GM12878 (cell line): ENCODE data around the gene GJB1. TPM values are rescaled to one million over a fixed set of nuclear protein-coding genes. Genes with fewer than 3 reads are reported as not detected.
A peak's percentile ranks its signal among the peaks of the same experiment; 100 is the strongest.

Experiments used
- ATAC-seq: fragments of 200-7000 bp; cut with Tn5 transposase; 3 replicates; pipeline ENCODE4 v1.9.1; 2020; ENCODE audit warnings: mild to moderate bottlenecking, moderate library complexity
- BruUV-seq: library from RNA; stranded (reverse); fragments of 400-500 nt; replicated peaks from 2 replicates; lab custom pipeline; 2021; lab: Mats Ljungman, UMichigan
- CTCF ChIA-PET: fragments of 300-600 bp; sonication (Branson Sonifier 250); formaldehyde crosslinking; extraction: SDS; loops from one replicate; lab custom pipeline; 2021; ENCODE audit warnings: inconsistent platforms; lab: Yijun Ruan, JAX
- POLR2A ChIA-PET: fragments of 350-600 bp; formaldehyde crosslinking; extraction: SDS; loops from one replicate; lab custom pipeline; 2021; ENCODE audit warnings: inconsistent platforms; lab: Charles Lee
- RAD21 ChIA-PET: fragments of 300-600 bp; sonication (Branson Sonifier 250); formaldehyde crosslinking; loops from one replicate; lab custom pipeline; 2023; ENCODE audit warnings: antibody characterized with exemption; ENCODE audit not compliant: unreplicated experiment; lab: Charles Lee
- SMC1A ChIA-PET: fragments of 300-600 bp; sonication (Branson Sonifier 250); formaldehyde crosslinking; loops from one replicate; lab custom pipeline; 2023; ENCODE audit not compliant: unreplicated experiment, uncharacterized antibody; lab: Charles Lee
- DNase-seq: peaks from one replicate; pipeline ENCODE4 v3.0.0-alpha.2; 2011; ENCODE audit warnings: low read depth, low spot score
- FAIRE-seq: peaks from 3 replicates; lab custom pipeline; 2011; peaks lifted over from hg19 to GRCh38; lab: Jason Lieb, UNC
- H2AFZ ChIP-seq: 2 replicates; pipeline ENCODE4 v1.6.0; 2011; ENCODE audit warnings: low read depth, low read length, control low read depth; ENCODE audit not compliant: control insufficient read depth
- H3K27ac ChIP-seq: 2 replicates; pipeline ENCODE4 v1.5.1; 2011; ENCODE audit warnings: control low read depth; ENCODE audit not compliant: control insufficient read depth, insufficient read depth
- H3K27me3 ChIP-seq, 2 experiments: replicated peaks in 1 of 2; 2 replicates each; pipeline versions ENCODE4 v1.6.0 to v1.6.1; 2011; ENCODE audit warnings: low read length in 1 of 2; ENCODE audit not compliant: control insufficient read depth in 2 of 2, insufficient read depth in 2 of 2
- H3K36me3 ChIP-seq, 2 experiments: 2 replicates each; pipeline ENCODE4 v1.5.1; 2011; ENCODE audit warnings: low read length in 1 of 2; ENCODE audit not compliant: control insufficient read depth in 2 of 2, insufficient read depth in 2 of 2
- H3K4me1 ChIP-seq: 2 replicates; pipeline ENCODE4 v1.6.1; 2011; ENCODE audit warnings: mild to moderate bottlenecking, low read length, moderate library complexity, mixed read lengths; ENCODE audit not compliant: control insufficient read depth, insufficient read depth
- H3K4me2 ChIP-seq: 2 replicates; pipeline ENCODE4 v1.6.0; 2011; ENCODE audit warnings: control low read depth; ENCODE audit not compliant: control insufficient read depth, insufficient read depth
- H3K4me3 ChIP-seq: fragments of 200-600 bp; sonication (generic); 2 replicates; pipeline ENCODE4 v1.5.1; 2016
- H3K79me2 ChIP-seq: 2 replicates; pipeline ENCODE4 v1.6.0; 2011; ENCODE audit warnings: low read length; ENCODE audit not compliant: control insufficient read depth, insufficient read depth
- H3K9ac ChIP-seq: 2 replicates; pipeline ENCODE4 v1.8.0; 2011; ENCODE audit warnings: low read length, control low read depth, mixed read lengths; ENCODE audit not compliant: control insufficient read depth, insufficient read depth
- H3K9me3 ChIP-seq: replicated peaks from 3 replicates; pipeline ENCODE4 v1.5.1; 2011; ENCODE audit warnings: mild to moderate bottlenecking, low read length; ENCODE audit not compliant: control insufficient read depth, insufficient read depth
- H4K20me1 ChIP-seq: 2 replicates; pipeline ENCODE4 v1.6.0; 2011; ENCODE audit not compliant: control insufficient read depth, insufficient read depth
- BCL11A ChIP-seq: IDR thresholded peaks from 2 replicates; pipeline ENCODE4 v1.6.1; 2011; ENCODE audit warnings: low read depth, low read length
- CHD2 ChIP-seq: IDR thresholded peaks from 2 replicates; pipeline ENCODE4 v1.6.1; 2011; ENCODE audit warnings: low read depth, low read length, improper control_type of control experiment, borderline replicate concordance
- GABPA ChIP-seq: IDR thresholded peaks from 2 replicates; pipeline ENCODE4 v1.6.1; 2014; ENCODE audit warnings: antibody characterized with exemption, low read depth, mild to moderate bottlenecking, inconsistent platforms
- JUND ChIP-seq: IDR thresholded peaks from 2 replicates; pipeline ENCODE4 v1.6.1; 2012; ENCODE audit warnings: low read depth, mild to moderate bottlenecking, low read length, improper control_type of control experiment, moderate library complexity
- MXI1 ChIP-seq: fragments of 150-350 bp; IDR thresholded peaks from 2 replicates; pipeline ENCODE4 v1.6.1; 2011; ENCODE audit warnings: low read depth, mild to moderate bottlenecking, inconsistent platforms, low read length, improper control_type of control experiment
- NFIC ChIP-seq: IDR thresholded peaks from 2 replicates; pipeline ENCODE4 v1.6.1; 2012; ENCODE audit warnings: low read depth, mild to moderate bottlenecking, inconsistent platforms, low read length, moderate library complexity
- NFYA ChIP-seq: IDR thresholded peaks from 2 replicates; pipeline ENCODE4 v1.6.1; 2011; ENCODE audit warnings: low read depth, mild to moderate bottlenecking, low read length, improper control_type of control experiment, borderline replicate concordance
- POLR2A ChIP-seq: IDR thresholded peaks from 2 replicates; pipeline ENCODE4 v1.6.1; 2011; ENCODE audit warnings: low read depth, mild to moderate bottlenecking, low read length
- RAD51 ChIP-seq: fragments of 450-650 bp; IDR thresholded peaks from 2 replicates; pipeline ENCODE4 v1.6.1; 2016; ENCODE audit warnings: moderate library complexity, mild to moderate bottlenecking, inconsistent platforms
- RB1 ChIP-seq: fragments of 450-650 bp; formaldehyde crosslinking; IDR thresholded peaks from 2 replicates; pipeline ENCODE4 v1.6.1; 2017; ENCODE audit warnings: mild to moderate bottlenecking, borderline replicate concordance
- SMARCA5 ChIP-seq: fragments of 450-650 bp; IDR thresholded peaks from 2 replicates; pipeline ENCODE4 v1.6.1; 2017; ENCODE audit warnings: mild to moderate bottlenecking
- STAT1 ChIP-seq: fragments of 450-650 bp; conservative IDR thresholded peaks from 2 replicates; pipeline ENCODE4 v1.6.1; 2014; ENCODE audit warnings: antibody characterized with exemption, mild to moderate bottlenecking
- ZNF384 ChIP-seq: IDR thresholded peaks from 2 replicates; pipeline ENCODE4 v1.6.1; 2012; ENCODE audit warnings: low read depth, mild to moderate bottlenecking, low read length, improper control_type of control experiment, borderline replicate concordance
- ZSCAN29 ChIP-seq: fragments of 450-650 bp; IDR thresholded peaks from 2 replicates; pipeline ENCODE4 v1.6.1; 2017; ENCODE audit warnings: mild to moderate bottlenecking, moderate library complexity
- ZZZ3 ChIP-seq: IDR thresholded peaks from 2 replicates; pipeline ENCODE4 v1.6.1; 2011; ENCODE audit warnings: low read depth; ENCODE audit not compliant: control insufficient read depth, insufficient read length
- WGBS: methylation state at CpG from one replicate; pipeline ENCODE4 v1.1.6; 2016; ENCODE audit warnings: low lambda C conversion rate; ENCODE audit not compliant: insufficient replicate concordance, insufficient coverage; ENCODE audit errors: missing lambda C conversion rate; 5-methylcytosine and 5-hydroxymethylcytosine counted together
- in situ Hi-C: fragments of 300-500 bp; cut with MboI; formaldehyde crosslinking; loops from 9 replicates; pipeline ENCODE4 v1.14.3; 2018; ENCODE audit warnings: mixed read lengths
- intact Hi-C: fragments of 100-400 bp; cut with micrococcal nuclease; formaldehyde crosslinking; loops from one replicate; pipeline ENCODE4 v1.14.2; 2022; ENCODE audit not compliant: unreplicated experiment
- polyA plus RNA-seq, 11 experiments: library from polyadenylated mRNA; depleted of rRNA in 4 of 11; unstranded in 6 of 11; stranded (reverse) in 5 of 11; fragments of >200 nt; fragmentation: Nextera tagmentation in 4 of 11; fragmentation: Illumina TruSeq in 1 of 11; extraction: Ambion mirVana in 4 of 11; extraction: Trizol in 1 of 11; gene quantifications; 1 replicate in 1 of 11; 2 replicates in 10 of 11; pipeline versions ENCODE4 v1.2.1 to v1.2.3, GENCODE V29; 2011 to 2016; ENCODE audit warnings: inconsistent platforms in 2 of 11, missing spikeins in 2 of 11, low read depth in 1 of 11
- total RNA-seq, 4 experiments: library from RNA; depleted of rRNA in 3 of 4; stranded (reverse); fragments of >200 nt in 3 of 4; fragmentation: Illumina TruSeq in 1 of 4; extraction: Trizol in 1 of 4; gene quantifications; 2 replicates each; pipeline versions ENCODE4 v1.2.1 to v1.2.3, GENCODE V29; 2013 to 2021
- TF ChIP-seq, protein P1 (sequence below): fragments of 450-650 bp; formaldehyde crosslinking; IDR thresholded peaks from 2 replicates; pipeline ENCODE4 v1.4.0; 2020; ENCODE audit warnings: mild to moderate bottlenecking, moderate library complexity
- TF ChIP-seq, protein P2 (sequence below): fragments of 450-650 bp; IDR thresholded peaks from 2 replicates; pipeline ENCODE4 v1.6.1; 2017; ENCODE audit warnings: mild to moderate bottlenecking, moderate library complexity

GJB1 gene
- total and polyA plus RNA-seq, 10 of the 15 experiments (the other 5 are each of a cell fraction or from before 2014, with no cell fraction given) = not detected

DNA sequence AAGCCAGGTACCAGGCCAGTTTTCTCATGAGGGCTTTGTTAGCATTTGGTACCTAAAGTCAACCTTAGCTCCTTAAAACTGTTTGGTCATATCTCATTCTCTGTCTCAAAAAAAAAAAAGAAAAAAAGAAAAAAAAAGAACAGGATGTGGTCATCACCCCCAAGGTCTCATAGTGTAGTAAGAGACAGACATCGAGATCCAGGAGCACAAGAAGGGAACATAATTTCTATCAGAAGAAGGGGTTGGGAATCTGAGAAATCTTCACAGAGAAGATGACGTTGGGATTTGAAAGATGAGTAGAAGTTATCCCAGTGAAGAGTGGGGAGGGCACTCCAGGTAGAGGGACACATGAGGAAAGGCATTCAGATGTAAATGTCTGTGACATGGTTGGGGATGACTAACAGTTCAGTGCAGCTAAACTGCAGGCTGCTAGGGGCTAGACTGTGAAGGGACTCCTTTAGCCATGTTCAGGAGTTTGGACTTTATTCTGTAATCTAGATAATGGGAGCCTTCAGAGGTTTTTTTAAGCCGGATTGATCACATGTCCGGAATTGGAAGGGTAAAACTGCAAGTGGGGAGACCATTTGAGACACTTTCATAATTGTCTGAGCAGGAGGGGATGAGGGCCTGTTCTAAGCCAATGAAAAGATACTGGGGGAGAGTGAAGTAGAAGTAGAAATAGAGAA lies 26.9 kb upstream of the GJB1 start:
- TSS peak; percentile 92 for BruUV-seq
- Histone ChIP-seq H3K4me3 (peak overlapping the region; percentile 73), H2AFZ (peak overlapping the region; percentile 26), H3K4me2 (peak overlapping the region; percentile 33), H3K4me1 (no peaks in the 10 kb centered on the region), H3K9ac (peak overlapping the region; percentile 9; the same call in 1 of the 2 replicates), H4K20me1 (no peaks in the 10 kb centered on the region), H3K27ac (peak overlapping the region; percentile 35), H3K27me3 (no peaks in the 10 kb centered on the region), H3K36me3 (no peaks in the 10 kb centered on the region), H3K9me3 (no peaks in the 10 kb centered on the region), H3K79me2 (peaks cover 27% of the 10 kb centered on the region)
- SMC1A ChIA-PET = interaction anchor here (1.2 to 3.7 kb wide), 4 partner anchors 15 to 170 kb away, joined by 4 to 43 read pairs (median 6); partner anchors contain the start of genes NONO and TAF1
- intact Hi-C loops (loop anchor here (2.0 kb wide), 2 partner anchors 59 to 89 kb away; partner anchors contain the start of gene ZMYM3), in situ Hi-C loops (loop anchor here (10.0 kb wide), 1 partner anchor 339 kb away; the partner anchor contains the start of gene OGT)
- POLR2A ChIA-PET = interaction anchor here (0.6 to 3.9 kb wide), 9 partner anchors 13 to 187 kb away, joined by 3 to 76 read pairs (median 5); partner anchors contain the start of genes IL2RG, MED12, NONO and ZMYM3
- CTCF ChIA-PET = interaction anchor here (0.6 to 4.2 kb wide), 5 partner anchors 15 to 198 kb away, joined by 3 to 31 read pairs (median 3); partner anchors contain the start of gene ZMYM3
- RAD21 ChIA-PET = interaction anchor here (0.8 to 3.9 kb wide), 7 partner anchors 15 to 170 kb away, joined by 3 to 49 read pairs (median 6); partner anchors contain the start of genes IL2RG, NONO, TAF1 and ZMYM3
- DNase-seq (no peak), FAIRE-seq (no peak), ATAC-seq (peak; percentile 69)
- WGBS = under 1% methylated on average over 4 of the region's 4 CpGs
- no peak for TF ChIP-seq JUND
- TF ChIP-seq POLR2A = no peak
- TF ChIP-seq NFIC = no peak
- TF ChIP-seq STAT1 = no peak
- no peak for TF ChIP-seq NFYA
- TF ChIP-seq, protein P1, sequence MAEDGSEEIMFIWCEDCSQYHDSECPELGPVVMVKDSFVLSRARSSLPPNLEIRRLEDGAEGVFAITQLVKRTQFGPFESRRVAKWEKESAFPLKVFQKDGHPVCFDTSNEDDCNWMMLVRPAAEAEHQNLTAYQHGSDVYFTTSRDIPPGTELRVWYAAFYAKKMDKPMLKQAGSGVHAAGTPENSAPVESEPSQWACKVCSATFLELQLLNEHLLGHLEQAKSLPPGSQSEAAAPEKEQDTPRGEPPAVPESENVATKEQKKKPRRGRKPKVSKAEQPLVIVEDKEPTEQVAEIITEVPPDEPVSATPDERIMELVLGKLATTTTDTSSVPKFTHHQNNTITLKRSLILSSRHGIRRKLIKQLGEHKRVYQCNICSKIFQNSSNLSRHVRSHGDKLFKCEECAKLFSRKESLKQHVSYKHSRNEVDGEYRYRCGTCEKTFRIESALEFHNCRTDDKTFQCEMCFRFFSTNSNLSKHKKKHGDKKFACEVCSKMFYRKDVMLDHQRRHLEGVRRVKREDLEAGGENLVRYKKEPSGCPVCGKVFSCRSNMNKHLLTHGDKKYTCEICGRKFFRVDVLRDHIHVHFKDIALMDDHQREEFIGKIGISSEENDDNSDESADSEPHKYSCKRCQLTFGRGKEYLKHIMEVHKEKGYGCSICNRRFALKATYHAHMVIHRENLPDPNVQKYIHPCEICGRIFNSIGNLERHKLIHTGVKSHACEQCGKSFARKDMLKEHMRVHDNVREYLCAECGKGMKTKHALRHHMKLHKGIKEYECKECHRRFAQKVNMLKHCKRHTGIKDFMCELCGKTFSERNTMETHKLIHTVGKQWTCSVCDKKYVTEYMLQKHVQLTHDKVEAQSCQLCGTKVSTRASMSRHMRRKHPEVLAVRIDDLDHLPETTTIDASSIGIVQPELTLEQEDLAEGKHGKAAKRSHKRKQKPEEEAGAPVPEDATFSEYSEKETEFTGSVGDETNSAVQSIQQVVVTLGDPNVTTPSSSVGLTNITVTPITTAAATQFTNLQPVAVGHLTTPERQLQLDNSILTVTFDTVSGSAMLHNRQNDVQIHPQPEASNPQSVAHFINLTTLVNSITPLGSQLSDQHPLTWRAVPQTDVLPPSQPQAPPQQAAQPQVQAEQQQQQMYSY (CRISPR knock-in tag) = no peak
- TF ChIP-seq MXI1 = no peak
- no peak for TF ChIP-seq RB1
- TF ChIP-seq RAD51 = peak; percentile 57
- no peak for TF ChIP-seq CHD2
- no peak for TF ChIP-seq ZZZ3
- TF ChIP-seq, protein P2, sequence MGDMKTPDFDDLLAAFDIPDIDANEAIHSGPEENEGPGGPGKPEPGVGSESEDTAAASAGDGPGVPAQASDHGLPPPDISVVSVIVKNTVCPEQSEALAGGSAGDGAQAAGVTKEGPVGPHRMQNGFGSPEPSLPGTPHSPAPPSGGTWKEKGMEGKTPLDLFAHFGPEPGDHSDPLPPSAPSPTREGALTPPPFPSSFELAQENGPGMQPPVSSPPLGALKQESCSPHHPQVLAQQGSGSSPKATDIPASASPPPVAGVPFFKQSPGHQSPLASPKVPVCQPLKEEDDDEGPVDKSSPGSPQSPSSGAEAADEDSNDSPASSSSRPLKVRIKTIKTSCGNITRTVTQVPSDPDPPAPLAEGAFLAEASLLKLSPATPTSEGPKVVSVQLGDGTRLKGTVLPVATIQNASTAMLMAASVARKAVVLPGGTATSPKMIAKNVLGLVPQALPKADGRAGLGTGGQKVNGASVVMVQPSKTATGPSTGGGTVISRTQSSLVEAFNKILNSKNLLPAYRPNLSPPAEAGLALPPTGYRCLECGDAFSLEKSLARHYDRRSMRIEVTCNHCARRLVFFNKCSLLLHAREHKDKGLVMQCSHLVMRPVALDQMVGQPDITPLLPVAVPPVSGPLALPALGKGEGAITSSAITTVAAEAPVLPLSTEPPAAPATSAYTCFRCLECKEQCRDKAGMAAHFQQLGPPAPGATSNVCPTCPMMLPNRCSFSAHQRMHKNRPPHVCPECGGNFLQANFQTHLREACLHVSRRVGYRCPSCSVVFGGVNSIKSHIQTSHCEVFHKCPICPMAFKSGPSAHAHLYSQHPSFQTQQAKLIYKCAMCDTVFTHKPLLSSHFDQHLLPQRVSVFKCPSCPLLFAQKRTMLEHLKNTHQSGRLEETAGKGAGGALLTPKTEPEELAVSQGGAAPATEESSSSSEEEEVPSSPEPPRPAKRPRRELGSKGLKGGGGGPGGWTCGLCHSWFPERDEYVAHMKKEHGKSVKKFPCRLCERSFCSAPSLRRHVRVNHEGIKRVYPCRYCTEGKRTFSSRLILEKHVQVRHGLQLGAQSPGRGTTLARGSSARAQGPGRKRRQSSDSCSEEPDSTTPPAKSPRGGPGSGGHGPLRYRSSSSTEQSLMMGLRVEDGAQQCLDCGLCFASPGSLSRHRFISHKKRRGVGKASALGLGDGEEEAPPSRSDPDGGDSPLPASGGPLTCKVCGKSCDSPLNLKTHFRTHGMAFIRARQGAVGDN = 0 out of 2 replicates have a peak, but pooled peaks have one; percentile 11
- TF ChIP-seq ZNF384 = peak; percentile 92
- no peak for TF ChIP-seq BCL11A
- no peak for TF ChIP-seq ZSCAN29
- peak; percentile 51; the same call in 1 of the 2 replicates for TF ChIP-seq GABPA
- TF ChIP-seq SMARCA5 = no peak
